PC-3 (cell line): ENCODE results near the gene PLEKHA3. TPM values are rescaled to one million over a fixed set of nuclear protein-coding genes. Genes with fewer than 3 reads are reported as not detected.
A peak's percentile ranks its signal among the peaks of the same experiment; 100 is the strongest.

Experiments
- ATAC-seq: fragments of 200-7000 bp; cut with Tn5 transposase; 2 replicates; pipeline ENCODE4 v1.9.1; 2020; ENCODE audit warnings: mild to moderate bottlenecking, moderate library complexity
- BruUV-seq: library from RNA; stranded (reverse); fragments of 400-500 nt; replicated peaks from 2 replicates; lab custom pipeline; 2021; lab: Mats Ljungman, UMichigan
- CTCF ChIA-PET: fragments of 300-600 bp; sonication (Branson Sonifier 250); formaldehyde crosslinking; loops from one replicate; lab custom pipeline; 2022; ENCODE audit warnings: antibody characterized with exemption; lab: Charles Lee
- POLR2A ChIA-PET: fragments of 300-600 bp; sonication (Branson Sonifier 250); formaldehyde crosslinking; loops from one replicate; lab custom pipeline; 2022; ENCODE audit warnings: antibody characterized with exemption; ENCODE audit not compliant: unreplicated experiment; lab: Charles Lee
- DNase-seq: peaks from one replicate; pipeline ENCODE4 v3.0.0-alpha.2; 2015
- H2AFZ ChIP-seq: fragments of 300-600 bp; sonication (generic); 2 replicates; pipeline ENCODE4 v1.6.0; 2016; ENCODE audit warnings: antibody characterized with exemption, low read length
- H3F3A ChIP-seq: fragments of 300-600 bp; sonication (generic); one replicate; pipeline ENCODE4 v1.6.0; 2017; ENCODE audit warnings: antibody characterized with exemption, low read length, control low read depth, mild to moderate bottlenecking; ENCODE audit not compliant: unreplicated experiment
- H3K27ac ChIP-seq: fragments of 300-600 bp; sonication (generic); 2 replicates; pipeline ENCODE4 v1.5.1; 2016; ENCODE audit warnings: mild to moderate bottlenecking, low read length
- H3K27me3 ChIP-seq: fragments of 300-600 bp; sonication (generic); 2 replicates; pipeline ENCODE4 v1.6.1; 2016; ENCODE audit warnings: low read length, mixed read lengths
- H3K36me3 ChIP-seq: fragments of 300-600 bp; sonication (generic); 2 replicates; pipeline ENCODE4 v1.6.1; 2016; ENCODE audit warnings: low read depth, mixed run types, low read length, mixed read lengths
- H3K4me1 ChIP-seq: fragments of 300-600 bp; sonication (generic); 2 replicates; pipeline ENCODE4 v1.5.1; 2016; ENCODE audit warnings: low read length; ENCODE audit not compliant: insufficient read depth
- H3K4me2 ChIP-seq: fragments of 300-600 bp; sonication (generic); 2 replicates; pipeline ENCODE4 v1.6.0; 2016; ENCODE audit warnings: low read length
- H3K4me3 ChIP-seq: fragments of 300-600 bp; sonication (generic); 2 replicates; pipeline ENCODE4 v1.5.1; 2016; ENCODE audit warnings: mild to moderate bottlenecking, low read length, mixed read lengths
- H3K79me2 ChIP-seq: fragments of 300-600 bp; sonication (generic); 2 replicates; pipeline ENCODE4 v1.6.1; 2017; ENCODE audit warnings: low read length, mixed read lengths
- H3K9ac ChIP-seq: fragments of 300-600 bp; sonication (generic); 2 replicates; pipeline ENCODE4 v1.6.0; 2016; ENCODE audit warnings: mild to moderate bottlenecking, low read length
- H3K9me2 ChIP-seq: fragments of 300-600 bp; sonication (generic); replicated peaks from 2 replicates; pipeline ENCODE4 v1.6.1; 2016; ENCODE audit warnings: mixed run types, low read length, mixed read lengths
- H3K9me3 ChIP-seq: fragments of 300-600 bp; sonication (generic); 2 replicates; pipeline ENCODE4 v1.6.1; 2016; ENCODE audit warnings: low read length, mixed read lengths
- H4K20me1 ChIP-seq: fragments of 300-600 bp; sonication (generic); 2 replicates; pipeline ENCODE4 v1.6.1; 2016; ENCODE audit warnings: low read length, mixed read lengths
- EZH2 ChIP-seq: fragments of 300-600 bp; sonication (generic); IDR thresholded peaks from one replicate; pipeline ENCODE4 v1.6.1; 2017; ENCODE audit warnings: antibody characterized with exemption, mild to moderate bottlenecking, low read length; ENCODE audit not compliant: unreplicated experiment
- EZH2phosphoT487 ChIP-seq: fragments of 300-600 bp; sonication (generic); IDR thresholded peaks from 2 replicates; pipeline ENCODE4 v1.6.1; 2018; ENCODE audit warnings: mild to moderate bottlenecking, antibody characterized with exemption, low read length, borderline replicate concordance
- intact Hi-C: fragments of 100-400 bp; cut with micrococcal nuclease; formaldehyde crosslinking; loops from 2 replicates; pipeline ENCODE4 v1.9.0; 2023
- total RNA-seq: library from RNA; depleted of rRNA; stranded (reverse); fragments of >200 nt; gene quantifications from 2 replicates; pipeline ENCODE4 v1.2.3, GENCODE V29; 2014
- TF ChIP-seq, protein P1 (sequence below): fragments of 300-600 bp; sonication (generic); conservative IDR thresholded peaks from 2 replicates; pipeline ENCODE4 v1.5.1; 2017; ENCODE audit warnings: antibody characterized with exemption, low read depth, mild to moderate bottlenecking, low read length

PLEKHA3 gene
- total RNA-seq, 1 experiment from 2014 or later: 16.7 TPM

GRCh38 chr2:178513876-178514275 is 33.6 kb downstream of the PLEKHA3 start:
- Histone ChIP-seq H3K36me3 (no peaks in the 10 kb centered on the region), H3K9ac (no peak overlapping the region), H2AFZ (no peak overlapping the region), H3K9me2 (no peaks in the 10 kb centered on the region), H3F3A (peaks cover 5% of the 10 kb centered on the region), H4K20me1 (no peaks in the 10 kb centered on the region), H3K4me2 (peak overlapping the region; percentile 45; the same call in 1 of the 2 replicates), H3K4me3 (no peak overlapping the region), H3K27ac (peak overlapping the region; percentile 46), H3K79me2 (no peaks in the 10 kb centered on the region), H3K4me1 (peaks cover 37% of the 10 kb centered on the region), H3K9me3 (no peaks in the 10 kb centered on the region), H3K27me3 (no peaks in the 10 kb centered on the region)
- no peak for ATAC-seq
- BruUV-seq: no TSS peak
- ChIA-PET CTCF (no interaction called here), POLR2A (interaction anchor here (0.6 to 0.7 kb wide), 3 partner anchors 16 to 126 kb away, joined by 3 to 13 read pairs (median 11); no protein-coding TSS in a partner anchor)
- TF ChIP-seq, protein P1, sequence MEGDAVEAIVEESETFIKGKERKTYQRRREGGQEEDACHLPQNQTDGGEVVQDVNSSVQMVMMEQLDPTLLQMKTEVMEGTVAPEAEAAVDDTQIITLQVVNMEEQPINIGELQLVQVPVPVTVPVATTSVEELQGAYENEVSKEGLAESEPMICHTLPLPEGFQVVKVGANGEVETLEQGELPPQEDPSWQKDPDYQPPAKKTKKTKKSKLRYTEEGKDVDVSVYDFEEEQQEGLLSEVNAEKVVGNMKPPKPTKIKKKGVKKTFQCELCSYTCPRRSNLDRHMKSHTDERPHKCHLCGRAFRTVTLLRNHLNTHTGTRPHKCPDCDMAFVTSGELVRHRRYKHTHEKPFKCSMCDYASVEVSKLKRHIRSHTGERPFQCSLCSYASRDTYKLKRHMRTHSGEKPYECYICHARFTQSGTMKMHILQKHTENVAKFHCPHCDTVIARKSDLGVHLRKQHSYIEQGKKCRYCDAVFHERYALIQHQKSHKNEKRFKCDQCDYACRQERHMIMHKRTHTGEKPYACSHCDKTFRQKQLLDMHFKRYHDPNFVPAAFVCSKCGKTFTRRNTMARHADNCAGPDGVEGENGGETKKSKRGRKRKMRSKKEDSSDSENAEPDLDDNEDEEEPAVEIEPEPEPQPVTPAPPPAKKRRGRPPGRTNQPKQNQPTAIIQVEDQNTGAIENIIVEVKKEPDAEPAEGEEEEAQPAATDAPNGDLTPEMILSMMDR: no peak
- no peak for TF ChIP-seq EZH2phosphoT487
- TF ChIP-seq EZH2: no peak
- DNase-seq: peak; percentile 62
- intact Hi-C loops: loop anchor here (2.0 kb wide), 1 partner anchor 33 kb away; the partner anchor contains the start of gene PLEKHA3

DNA sequence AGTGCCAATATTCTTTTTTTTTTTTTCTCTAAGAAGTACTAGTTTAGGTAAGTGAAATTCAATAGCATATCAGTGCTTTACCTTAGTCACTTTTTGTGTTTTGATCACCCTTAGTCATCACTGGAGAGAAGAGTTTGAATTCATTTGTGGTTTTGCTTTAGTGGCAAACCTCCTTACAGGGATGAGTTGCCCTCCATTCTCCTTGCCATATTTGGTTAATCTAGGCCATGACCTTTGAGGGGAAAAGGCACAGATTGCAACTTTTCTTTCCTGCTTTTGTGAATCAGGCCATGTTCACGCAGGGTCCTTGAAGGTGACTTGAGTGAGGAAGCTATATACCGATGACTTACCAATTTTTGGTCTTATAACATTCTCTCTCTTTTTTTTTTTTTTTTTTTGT is 34.4 kb downstream of the PLEKHA3 start:
- Histone ChIP-seq H3K4me3 (no peak overlapping the region), H3K4me2 (peak overlapping the region; percentile 47), H4K20me1 (no peaks in the 10 kb centered on the region)

DNA sequence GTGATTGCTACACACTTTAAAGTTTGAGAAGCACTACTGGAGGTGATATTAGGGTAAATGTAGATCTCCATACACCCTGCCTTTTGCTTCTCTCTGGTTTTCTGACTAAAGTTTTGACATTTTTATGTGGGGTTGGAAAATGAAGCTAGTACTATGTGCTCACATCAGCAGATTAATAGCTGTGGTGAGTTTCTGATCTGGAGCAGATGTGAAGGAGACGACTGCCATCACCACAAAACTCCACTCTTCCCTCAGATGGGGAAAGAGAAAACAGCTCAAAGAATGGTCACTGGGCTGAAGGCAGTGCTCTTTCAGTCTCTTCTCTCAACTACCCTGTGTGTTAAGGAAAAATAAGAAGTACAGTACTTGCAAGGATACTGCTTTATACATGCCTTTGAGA is 37.2 kb downstream of the PLEKHA3 start:
- Histone ChIP-seq H3K4me1 (peaks cover 29% of the 10 kb centered on the region), H3K27me3 (no peaks in the 10 kb centered on the region), H3K9me3 (no peaks in the 10 kb centered on the region), H3K27ac (no peak overlapping the region), H3K9me2 (no peaks in the 10 kb centered on the region), H3K4me2 (no peak overlapping the region), H3K36me3 (no peaks in the 10 kb centered on the region), H3F3A (peaks cover 5% of the 10 kb centered on the region), H3K9ac (no peak overlapping the region), H3K4me3 (no peak overlapping the region), H3K79me2 (no peaks in the 10 kb centered on the region), H2AFZ (no peak overlapping the region), H4K20me1 (no peaks in the 10 kb centered on the region)
- ATAC-seq (no peak), DNase-seq (no peak)
- BruUV-seq: no TSS peak
- intact Hi-C loops: no loop called here
- TF ChIP-seq EZH2: no peak
- TF ChIP-seq, protein P1: no peak
- no peak for TF ChIP-seq EZH2phosphoT487
- POLR2A ChIA-PET: no interaction called here
- CTCF ChIA-PET: no interaction called here

More for the DNA sequence above, 34.4 kb downstream of the PLEKHA3 start:
- TF ChIP-seq, protein P1: no peak
- TF ChIP-seq EZH2: no peak
- no peak for TF ChIP-seq EZH2phosphoT487
- H3F3A ChIP-seq: peaks cover 5% of the 10 kb centered on the region
- H3K9me2 ChIP-seq: no peaks in the 10 kb centered on the region
- H3K27me3 ChIP-seq: no peaks in the 10 kb centered on the region
- BruUV-seq: no TSS peak
- intact Hi-C loops: loop anchor here (2.0 kb wide), 1 partner anchor 34 kb away; the partner anchor contains the start of gene PLEKHA3
- ATAC-seq (peak; percentile 86), DNase-seq (peak; percentile 92)
- no peaks in the 10 kb centered on the region for H3K79me2 ChIP-seq
- H2AFZ ChIP-seq: no peak overlapping the region
- H3K36me3 ChIP-seq: no peaks in the 10 kb centered on the region
- H3K27ac ChIP-seq: peak overlapping the region; percentile 47
- CTCF ChIA-PET: no interaction called here
- peaks cover 37% of the 10 kb centered on the region for H3K4me1 ChIP-seq
- POLR2A ChIA-PET: interaction anchor here (0.6 kb wide), 2 partner anchors 17 to 22 kb away, joined by 3 to 11 read pairs; no protein-coding TSS in a partner anchor
- no peaks in the 10 kb centered on the region for H3K9me3 ChIP-seq
- no peak overlapping the region for H3K9ac ChIP-seq
